HEK293 (cell line): ENCODE measurements around the gene NHLRC1.

Experiments used
- GLIS1 ChIP-seq: fragments of 450-650 bp; formaldehyde crosslinking; IDR thresholded peaks from 2 replicates; pipeline ENCODE4 v1.5.1; 2016; ENCODE audit warnings: missing biosample characterization, missing genetic modification characterization
- PRDM1 ChIP-seq: fragments of 450-650 bp; formaldehyde crosslinking; IDR thresholded peaks from 2 replicates; pipeline ENCODE4; 2016; ENCODE audit warnings: missing biosample characterization, missing genetic modification characterization
- SCRT2 ChIP-seq: fragments of 450-650 bp; formaldehyde crosslinking; IDR thresholded peaks from 2 replicates; pipeline ENCODE4 v1.5.1; 2016; ENCODE audit warnings: missing biosample characterization, missing genetic modification characterization
- TCF7L2 ChIP-seq: IDR thresholded peaks from 2 replicates; pipeline ENCODE4 v1.6.1; 2011; ENCODE audit warnings: low read depth, mild to moderate bottlenecking, inconsistent platforms, low read length, moderate library complexity, borderline replicate concordance
- ZBTB1 ChIP-seq: fragments of 450-650 bp; formaldehyde crosslinking; IDR thresholded peaks from 2 replicates; pipeline ENCODE4 v1.5.1; 2016; ENCODE audit warnings: missing biosample characterization, missing genetic modification characterization
- ZEB2 ChIP-seq: fragments of 450-650 bp; formaldehyde crosslinking; IDR thresholded peaks from 2 replicates; pipeline ENCODE4 v1.5.1; 2016; ENCODE audit warnings: missing biosample characterization, missing genetic modification characterization
- ZFHX2 ChIP-seq: fragments of 450-650 bp; formaldehyde crosslinking; conservative IDR thresholded peaks from 2 replicates; pipeline ENCODE4 v1.5.1; 2016; ENCODE audit warnings: missing biosample characterization, missing genetic modification characterization
- ZFP3 ChIP-seq: fragments of 450-650 bp; formaldehyde crosslinking; IDR thresholded peaks from 2 replicates; pipeline ENCODE4 v1.5.1; 2016; ENCODE audit warnings: low read depth, missing biosample characterization, missing genetic modification characterization
- ZFP41 ChIP-seq: fragments of 450-650 bp; formaldehyde crosslinking; IDR thresholded peaks from 2 replicates; pipeline ENCODE4 v1.5.1; 2016; ENCODE audit warnings: missing biosample characterization, missing genetic modification characterization, borderline replicate concordance
- ZNF202 ChIP-seq: fragments of 450-650 bp; formaldehyde crosslinking; IDR thresholded peaks from 2 replicates; pipeline ENCODE4 v1.5.1; 2016; ENCODE audit warnings: missing biosample characterization, missing genetic modification characterization, borderline replicate concordance
- ZNF221 ChIP-seq: fragments of 450-650 bp; formaldehyde crosslinking; IDR thresholded peaks from 2 replicates; pipeline ENCODE4 v1.5.1; 2017; ENCODE audit warnings: missing biosample characterization, missing genetic modification characterization, borderline replicate concordance
- ZNF223 ChIP-seq: fragments of 450-650 bp; formaldehyde crosslinking; IDR thresholded peaks from 2 replicates; pipeline ENCODE4 v1.5.1; 2016; ENCODE audit warnings: missing biosample characterization, missing genetic modification characterization
- ZNF239 ChIP-seq: fragments of 450-650 bp; formaldehyde crosslinking; IDR thresholded peaks from 2 replicates; pipeline ENCODE4 v1.5.1; 2016; ENCODE audit warnings: missing biosample characterization, missing genetic modification characterization
- ZNF302 ChIP-seq: fragments of 450-650 bp; formaldehyde crosslinking; IDR thresholded peaks from 2 replicates; pipeline ENCODE4 v1.5.1; 2016; ENCODE audit warnings: missing biosample characterization, missing genetic modification characterization, low read depth
- ZNF366 ChIP-seq: fragments of 450-650 bp; formaldehyde crosslinking; conservative IDR thresholded peaks from 2 replicates; pipeline ENCODE4 v1.5.1; 2016; ENCODE audit warnings: missing biosample characterization, missing genetic modification characterization
- ZNF510 ChIP-seq: fragments of 450-650 bp; formaldehyde crosslinking; IDR thresholded peaks from 2 replicates; pipeline ENCODE4 v1.5.1; 2018; ENCODE audit warnings: mild to moderate bottlenecking, missing genetic modification characterization, missing biosample characterization; ENCODE audit not compliant: insufficient replicate concordance
- ZNF544 ChIP-seq: fragments of 450-650 bp; formaldehyde crosslinking; IDR thresholded peaks from 2 replicates; pipeline ENCODE4 v1.5.0; 2017; ENCODE audit warnings: missing biosample characterization, missing genetic modification characterization
- ZNF555 ChIP-seq: fragments of 450-650 bp; formaldehyde crosslinking; conservative IDR thresholded peaks from 2 replicates; pipeline ENCODE4 v1.5.1; 2017; ENCODE audit warnings: missing biosample characterization, mild to moderate bottlenecking, missing genetic modification characterization, inconsistent platforms
- ZNF571 ChIP-seq: fragments of 450-650 bp; formaldehyde crosslinking; IDR thresholded peaks from 2 replicates; pipeline ENCODE4 v1.5.0; 2017; ENCODE audit warnings: missing biosample characterization, missing genetic modification characterization
- ZNF623 ChIP-seq: fragments of 450-650 bp; formaldehyde crosslinking; IDR thresholded peaks from 2 replicates; pipeline ENCODE4 v1.5.1; 2016; ENCODE audit warnings: missing biosample characterization, missing genetic modification characterization
- ZNF624 ChIP-seq: fragments of 450-650 bp; formaldehyde crosslinking; IDR thresholded peaks from 2 replicates; pipeline ENCODE4 v1.5.1; 2017; ENCODE audit warnings: missing biosample characterization, missing genetic modification characterization
- ZNF654 ChIP-seq: fragments of 450-650 bp; formaldehyde crosslinking; IDR thresholded peaks from 2 replicates; pipeline ENCODE4 v1.5.1; 2016; ENCODE audit warnings: low read depth, missing biosample characterization, missing genetic modification characterization
- ZNF658 ChIP-seq: fragments of 450-650 bp; formaldehyde crosslinking; IDR thresholded peaks from 2 replicates; pipeline ENCODE4; 2016; ENCODE audit warnings: missing biosample characterization, missing genetic modification characterization
- ZNF664 ChIP-seq: fragments of 450-650 bp; formaldehyde crosslinking; IDR thresholded peaks from 2 replicates; pipeline ENCODE4 v1.5.1; 2016; ENCODE audit warnings: missing biosample characterization, missing genetic modification characterization
- ZNF785 ChIP-seq: fragments of 450-650 bp; formaldehyde crosslinking; IDR thresholded peaks from 2 replicates; pipeline ENCODE4 v1.5.1; 2016; ENCODE audit warnings: missing biosample characterization, missing genetic modification characterization
- ZNF791 ChIP-seq: fragments of 450-650 bp; formaldehyde crosslinking; IDR thresholded peaks from 2 replicates; pipeline ENCODE4 v1.5.1; 2016; ENCODE audit warnings: missing biosample characterization, missing genetic modification characterization
- ZNF837 ChIP-seq: fragments of 450-650 bp; formaldehyde crosslinking; IDR thresholded peaks from 2 replicates; pipeline ENCODE4 v1.5.1; 2016; ENCODE audit warnings: missing biosample characterization, missing genetic modification characterization
- ZNF843 ChIP-seq: fragments of 450-650 bp; formaldehyde crosslinking; IDR thresholded peaks from 2 replicates; pipeline ENCODE4 v1.5.1; 2016; ENCODE audit warnings: missing biosample characterization, missing genetic modification characterization
- TF ChIP-seq, protein P1 (sequence below): fragments of 450-650 bp; formaldehyde crosslinking; IDR thresholded peaks from 2 replicates; pipeline ENCODE4 v1.5.1; 2016; ENCODE audit warnings: missing biosample characterization, missing genetic modification characterization
- TF ChIP-seq, protein P2 (sequence below): fragments of 450-650 bp; formaldehyde crosslinking; IDR thresholded peaks from 2 replicates; pipeline ENCODE4 v1.5.1; 2017; ENCODE audit warnings: missing biosample characterization, missing genetic modification characterization
- TF ChIP-seq, protein P3 (sequence below): fragments of 450-650 bp; formaldehyde crosslinking; IDR thresholded peaks from 2 replicates; pipeline ENCODE4 v1.5.1; 2017; ENCODE audit warnings: missing biosample characterization, missing genetic modification characterization
- TF ChIP-seq, protein P4 (sequence below): fragments of 450-650 bp; formaldehyde crosslinking; IDR thresholded peaks from 2 replicates; pipeline ENCODE4 v1.5.1; 2016; ENCODE audit warnings: missing biosample characterization, missing genetic modification characterization
- TF ChIP-seq, protein P5 (sequence below): fragments of 450-650 bp; formaldehyde crosslinking; IDR thresholded peaks from 2 replicates; pipeline ENCODE4 v1.5.1; 2016; ENCODE audit warnings: missing biosample characterization, missing genetic modification characterization, borderline replicate concordance

NHLRC1 gene

DNA sequence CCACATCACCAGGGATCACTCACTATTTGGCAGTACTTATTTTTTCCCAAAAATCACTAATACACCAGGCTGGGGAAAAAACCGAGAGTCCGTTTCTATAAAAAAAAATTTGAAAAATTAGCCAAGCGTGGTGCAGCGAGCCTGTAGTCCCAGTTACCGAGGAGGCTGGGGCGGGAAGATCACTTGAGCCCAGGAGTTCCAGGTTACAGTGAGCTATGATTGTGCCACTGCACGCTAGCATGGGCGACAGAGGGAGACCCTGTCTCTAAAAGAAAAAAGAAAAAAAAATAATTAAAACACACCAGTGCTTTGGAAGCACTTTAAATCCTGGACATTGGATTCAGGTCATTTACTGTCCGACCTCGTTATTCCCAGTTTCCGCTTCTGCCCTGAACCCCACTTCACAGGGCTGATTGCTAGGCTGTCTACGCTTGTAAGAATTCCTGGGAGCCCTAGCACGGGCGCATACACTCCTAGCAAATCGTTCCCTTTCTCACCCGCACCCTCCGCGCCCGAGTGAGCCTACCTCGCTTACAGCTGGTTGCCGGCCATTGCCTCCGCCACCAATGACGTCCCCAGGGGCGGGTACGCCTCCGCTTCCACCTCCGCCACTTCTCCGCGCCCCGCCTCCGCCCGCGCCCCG, 32.2 kb upstream of the NHLRC1 start, which contains the start of gene TPMT (continued):
- TF ChIP-seq ZNF837 (tag by site-specific recombination) (no peak), ZNF302 (no peak), ZNF791 (tag by site-specific recombination) (no peak), ZNF239 (tag by site-specific recombination) (no peak), ZEB2 (tag by site-specific recombination) (peak; percentile 71; the same call in 1 of the 2 replicates), ZNF785 (tag by site-specific recombination) (no peak), ZNF843 (0 out of 2 replicates have a peak, but pooled peaks have one; percentile 30), SCRT2 (tag by site-specific recombination) (no peak), ZNF510 (tag by site-specific recombination) (no peak), ZNF221 (tag by site-specific recombination) (no peak), ZNF202 (tag by site-specific recombination) (no peak), TCF7L2 (no peak), ZNF624 (no peak), ZBTB1 (no peak), ZNF664 (tag by site-specific recombination) (peak; percentile 47; the same call in 1 of the 2 replicates), ZNF223 (tag by site-specific recombination) (no peak), ZFP41 (no peak), GLIS1 (tag by site-specific recombination) (no peak), ZNF366 (no peak), ZNF555 (tag by site-specific recombination) (no peak), ZNF623 (tag by site-specific recombination) (no peak), ZFHX2 (tag by site-specific recombination) (peak; percentile 96), ZFP3 (no peak), ZNF658 (tag by site-specific recombination) (no peak), ZNF544 (tag by site-specific recombination) (no peak), ZNF571 (tag by site-specific recombination) (no peak), ZNF654 (tag by site-specific recombination) (no peak), PRDM1 (tag by site-specific recombination) (no peak)
- TF ChIP-seq, protein P1, sequence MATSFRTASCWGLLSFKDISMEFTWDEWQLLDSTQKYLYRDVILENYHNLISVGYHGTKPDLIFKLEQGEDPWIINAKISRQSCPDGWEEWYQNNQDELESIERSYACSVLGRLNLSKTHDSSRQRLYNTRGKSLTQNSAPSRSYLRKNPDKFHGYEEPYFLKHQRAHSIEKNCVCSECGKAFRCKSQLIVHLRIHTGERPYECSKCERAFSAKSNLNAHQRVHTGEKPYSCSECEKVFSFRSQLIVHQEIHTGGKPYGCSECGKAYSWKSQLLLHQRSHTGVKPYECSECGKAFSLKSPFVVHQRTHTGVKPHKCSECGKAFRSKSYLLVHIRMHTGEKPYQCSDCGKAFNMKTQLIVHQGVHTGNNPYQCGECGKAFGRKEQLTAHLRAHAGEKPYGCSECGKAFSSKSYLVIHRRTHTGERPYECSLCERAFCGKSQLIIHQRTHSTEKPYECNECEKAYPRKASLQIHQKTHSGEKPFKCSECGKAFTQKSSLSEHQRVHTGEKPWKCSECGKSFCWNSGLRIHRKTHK (tag by site-specific recombination), result no peak
- TF ChIP-seq, protein P2, sequence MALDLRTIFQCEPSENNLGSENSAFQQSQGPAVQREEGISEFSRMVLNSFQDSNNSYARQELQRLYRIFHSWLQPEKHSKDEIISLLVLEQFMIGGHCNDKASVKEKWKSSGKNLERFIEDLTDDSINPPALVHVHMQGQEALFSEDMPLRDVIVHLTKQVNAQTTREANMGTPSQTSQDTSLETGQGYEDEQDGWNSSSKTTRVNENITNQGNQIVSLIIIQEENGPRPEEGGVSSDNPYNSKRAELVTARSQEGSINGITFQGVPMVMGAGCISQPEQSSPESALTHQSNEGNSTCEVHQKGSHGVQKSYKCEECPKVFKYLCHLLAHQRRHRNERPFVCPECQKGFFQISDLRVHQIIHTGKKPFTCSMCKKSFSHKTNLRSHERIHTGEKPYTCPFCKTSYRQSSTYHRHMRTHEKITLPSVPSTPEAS (tag by site-specific recombination), result no peak; the same call in 1 of the 2 replicates
- TF ChIP-seq, protein P3, sequence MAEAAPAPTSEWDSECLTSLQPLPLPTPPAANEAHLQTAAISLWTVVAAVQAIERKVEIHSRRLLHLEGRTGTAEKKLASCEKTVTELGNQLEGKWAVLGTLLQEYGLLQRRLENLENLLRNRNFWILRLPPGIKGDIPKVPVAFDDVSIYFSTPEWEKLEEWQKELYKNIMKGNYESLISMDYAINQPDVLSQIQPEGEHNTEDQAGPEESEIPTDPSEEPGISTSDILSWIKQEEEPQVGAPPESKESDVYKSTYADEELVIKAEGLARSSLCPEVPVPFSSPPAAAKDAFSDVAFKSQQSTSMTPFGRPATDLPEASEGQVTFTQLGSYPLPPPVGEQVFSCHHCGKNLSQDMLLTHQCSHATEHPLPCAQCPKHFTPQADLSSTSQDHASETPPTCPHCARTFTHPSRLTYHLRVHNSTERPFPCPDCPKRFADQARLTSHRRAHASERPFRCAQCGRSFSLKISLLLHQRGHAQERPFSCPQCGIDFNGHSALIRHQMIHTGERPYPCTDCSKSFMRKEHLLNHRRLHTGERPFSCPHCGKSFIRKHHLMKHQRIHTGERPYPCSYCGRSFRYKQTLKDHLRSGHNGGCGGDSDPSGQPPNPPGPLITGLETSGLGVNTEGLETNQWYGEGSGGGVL, result no peak
- TF ChIP-seq, protein P4, sequence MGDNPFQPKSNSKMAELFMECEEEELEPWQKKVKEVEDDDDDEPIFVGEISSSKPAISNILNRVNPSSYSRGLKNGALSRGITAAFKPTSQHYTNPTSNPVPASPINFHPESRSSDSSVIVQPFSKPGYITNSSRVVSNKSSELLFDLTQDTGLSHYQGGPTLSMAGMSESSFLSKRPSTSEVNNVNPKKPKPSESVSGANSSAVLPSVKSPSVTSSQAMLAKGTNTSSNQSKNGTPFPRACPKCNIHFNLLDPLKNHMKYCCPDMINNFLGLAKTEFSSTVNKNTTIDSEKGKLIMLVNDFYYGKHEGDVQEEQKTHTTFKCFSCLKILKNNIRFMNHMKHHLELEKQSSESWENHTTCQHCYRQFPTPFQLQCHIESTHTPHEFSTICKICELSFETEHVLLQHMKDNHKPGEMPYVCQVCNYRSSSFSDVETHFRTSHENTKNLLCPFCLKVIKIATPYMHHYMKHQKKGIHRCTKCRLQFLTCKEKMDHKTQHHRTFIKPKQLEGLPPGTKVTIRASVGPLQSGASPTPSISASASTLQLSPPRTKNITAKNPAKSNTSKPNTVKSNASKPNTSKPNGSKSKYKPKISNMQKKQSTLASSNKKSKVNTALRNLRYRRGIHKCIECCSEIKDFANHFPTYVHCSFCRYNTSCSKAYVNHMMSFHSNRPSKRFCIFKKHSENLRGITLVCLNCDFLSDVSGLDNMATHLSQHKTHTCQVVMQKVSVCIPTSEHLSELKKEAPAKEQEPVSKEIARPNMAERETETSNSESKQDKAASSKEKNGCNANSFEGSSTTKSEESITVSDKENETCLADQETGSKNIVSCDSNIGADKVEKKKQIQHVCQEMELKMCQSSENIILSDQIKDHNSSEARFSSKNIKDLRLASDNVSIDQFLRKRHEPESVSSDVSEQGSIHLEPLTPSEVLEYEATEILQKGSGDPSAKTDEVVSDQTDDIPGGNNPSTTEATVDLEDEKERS (tag by site-specific recombination), result 0 out of 2 replicates have a peak, but pooled peaks have one; percentile 38
- TF ChIP-seq, protein P5, sequence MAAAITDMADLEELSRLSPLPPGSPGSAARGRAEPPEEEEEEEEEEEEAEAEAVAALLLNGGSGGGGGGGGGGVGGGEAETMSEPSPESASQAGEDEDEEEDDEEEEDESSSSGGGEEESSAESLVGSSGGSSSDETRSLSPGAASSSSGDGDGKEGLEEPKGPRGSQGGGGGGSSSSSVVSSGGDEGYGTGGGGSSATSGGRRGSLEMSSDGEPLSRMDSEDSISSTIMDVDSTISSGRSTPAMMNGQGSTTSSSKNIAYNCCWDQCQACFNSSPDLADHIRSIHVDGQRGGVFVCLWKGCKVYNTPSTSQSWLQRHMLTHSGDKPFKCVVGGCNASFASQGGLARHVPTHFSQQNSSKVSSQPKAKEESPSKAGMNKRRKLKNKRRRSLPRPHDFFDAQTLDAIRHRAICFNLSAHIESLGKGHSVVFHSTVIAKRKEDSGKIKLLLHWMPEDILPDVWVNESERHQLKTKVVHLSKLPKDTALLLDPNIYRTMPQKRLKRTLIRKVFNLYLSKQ, result no peak
